ENCODE measurements around the gene AFF3. TPM values are rescaled to one million over a fixed set of nuclear protein-coding genes. Genes with fewer than 3 reads are reported as not detected.

The AFF3 gene
- total RNA-seq, 1 experiment from 2014 or later = not detected

DNA sequence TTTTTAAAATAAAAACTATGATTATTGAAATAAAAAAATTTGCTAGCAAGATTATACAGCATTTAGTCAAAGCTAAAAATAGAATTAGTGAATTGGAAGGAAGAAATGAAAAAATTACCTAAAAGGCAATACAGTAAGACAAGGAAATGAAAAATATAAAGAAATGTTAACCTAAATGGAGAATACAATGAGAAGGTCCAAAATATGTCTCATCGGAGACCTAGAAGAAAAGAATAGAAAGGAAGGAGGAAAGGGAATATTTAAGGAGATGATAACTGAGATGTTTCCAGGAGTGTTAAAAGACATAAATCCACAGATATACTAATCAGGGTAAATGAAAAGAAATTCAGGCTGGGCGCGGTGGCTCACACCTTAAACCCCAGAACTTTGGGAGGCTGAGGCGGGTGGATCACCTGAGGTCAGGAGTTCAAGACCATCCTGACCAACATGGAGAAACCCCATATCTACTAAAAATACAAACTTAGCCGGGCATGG lies 78.9 kb downstream of the AFF3 start:
- Mint-ChIP-seq H3K36me3 (ENCODE audit: insufficient read depth, unreplicated experiment) (no peaks in the 10 kb centered on the region), H3K9me3 (ENCODE audit: low read depth, unreplicated experiment) (no peaks in the 10 kb centered on the region), H3K4me1 (ENCODE audit: low read depth, unreplicated experiment) (no peaks in the 10 kb centered on the region), H3K4me3 (ENCODE audit: low read depth, unreplicated experiment) (no peak overlapping the region), H3K27ac (ENCODE audit: unreplicated experiment) (no peak overlapping the region), H3K27me3 (ENCODE audit: unreplicated experiment) (peaks cover 71% of the 10 kb centered on the region)
- TF ChIP-seq CTCF (IDR thresholded peaks at IDR 0.05; ENCODE audit: unreplicated experiment) = no peak
- intact Hi-C loops (cut with micrococcal nuclease; ENCODE audit: unreplicated experiment) = no loop called here
- CTCF ChIA-PET = no interaction called here
- DNase-seq = no peak
- BruUV-seq (replicated peaks) = no TSS peak

GRCh38 chr2:100062336-100062735 lies 80.1 kb downstream of the AFF3 start:
- peaks cover 68% of the 10 kb centered on the region for H3K27me3 Mint-ChIP-seq (ENCODE audit: unreplicated experiment)
- no peaks in the 10 kb centered on the region for H3K36me3 Mint-ChIP-seq (ENCODE audit: insufficient read depth, unreplicated experiment)
- no peaks in the 10 kb centered on the region for H3K4me1 Mint-ChIP-seq (ENCODE audit: low read depth, unreplicated experiment)
- CTCF ChIA-PET = interaction anchor here (0.8 kb wide), 1 partner anchor 15 kb away, joined by 4 read pairs; no protein-coding TSS in a partner anchor
- intact Hi-C loops (cut with micrococcal nuclease; ENCODE audit: unreplicated experiment) = no loop called here
- DNase-seq = no peak
- no peak overlapping the region for H3K27ac Mint-ChIP-seq (ENCODE audit: unreplicated experiment)
- H3K4me3 Mint-ChIP-seq (ENCODE audit: low read depth, unreplicated experiment) = no peak overlapping the region
- TF ChIP-seq CTCF (IDR thresholded peaks at IDR 0.05; ENCODE audit: unreplicated experiment) = no peak
- BruUV-seq (replicated peaks) = no TSS peak
- no peaks in the 10 kb centered on the region for H3K9me3 Mint-ChIP-seq (ENCODE audit: low read depth, unreplicated experiment)

DNA sequence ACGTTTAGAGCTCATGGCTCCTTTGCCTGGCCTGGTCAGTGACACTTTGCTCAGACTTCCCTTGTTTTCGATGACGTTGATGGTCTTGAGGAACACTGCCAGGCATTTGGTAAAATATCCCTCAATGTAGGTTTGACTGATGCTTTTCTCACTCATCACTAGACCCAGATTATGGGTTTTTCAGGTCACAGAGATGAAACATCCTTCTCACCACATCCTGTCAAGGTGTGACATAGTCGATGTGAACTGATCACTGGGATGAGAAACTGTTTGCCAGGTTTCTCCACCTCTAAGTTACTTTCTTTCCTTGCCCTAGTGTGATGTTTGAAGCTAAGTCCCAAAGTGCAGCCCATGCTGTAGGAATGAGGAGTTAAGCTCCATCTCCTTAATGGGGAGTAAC lies 81.5 kb downstream of the AFF3 start:
- Mint-ChIP-seq H3K36me3 (ENCODE audit: insufficient read depth, unreplicated experiment) (no peaks in the 10 kb centered on the region), H3K4me1 (ENCODE audit: low read depth, unreplicated experiment) (no peaks in the 10 kb centered on the region), H3K27me3 (ENCODE audit: unreplicated experiment) (peaks cover 70% of the 10 kb centered on the region), H3K9me3 (ENCODE audit: low read depth, unreplicated experiment) (no peaks in the 10 kb centered on the region), H3K4me3 (ENCODE audit: low read depth, unreplicated experiment) (no peak overlapping the region), H3K27ac (ENCODE audit: unreplicated experiment) (no peak overlapping the region)
- intact Hi-C loops (cut with micrococcal nuclease; ENCODE audit: unreplicated experiment) = no loop called here
- CTCF ChIA-PET = interaction anchor here (1.4 kb wide), 1 partner anchor 19 kb away, joined by 3 read pairs; no protein-coding TSS in a partner anchor
- no TSS peak for BruUV-seq (replicated peaks)
- no peak for DNase-seq
- TF ChIP-seq CTCF (IDR thresholded peaks at IDR 0.05; ENCODE audit: unreplicated experiment) = no peak

GRCh38 chr2:100059638-100060037 lies 82.8 kb downstream of the AFF3 start:
- no peak overlapping the region for H3K27ac Mint-ChIP-seq (ENCODE audit: unreplicated experiment)
- H3K36me3 Mint-ChIP-seq (ENCODE audit: insufficient read depth, unreplicated experiment) = no peaks in the 10 kb centered on the region
- peaks cover 69% of the 10 kb centered on the region for H3K27me3 Mint-ChIP-seq (ENCODE audit: unreplicated experiment)
- no peak for DNase-seq
- intact Hi-C loops (cut with micrococcal nuclease; ENCODE audit: unreplicated experiment) = no loop called here
- H3K4me1 Mint-ChIP-seq (ENCODE audit: low read depth, unreplicated experiment) = no peaks in the 10 kb centered on the region
- CTCF ChIA-PET = interaction anchor here (1.4 kb wide), 1 partner anchor 18 kb away, joined by 3 read pairs; no protein-coding TSS in a partner anchor
- no peaks in the 10 kb centered on the region for H3K9me3 Mint-ChIP-seq (ENCODE audit: low read depth, unreplicated experiment)
- no peak for TF ChIP-seq CTCF (IDR thresholded peaks at IDR 0.05; ENCODE audit: unreplicated experiment)
- no peak overlapping the region for H3K4me3 Mint-ChIP-seq (ENCODE audit: low read depth, unreplicated experiment)
- no TSS peak for BruUV-seq (replicated peaks)

Measured in Calu3 (cell line).